Activated B cell treated with CpG ODN at 0.5 μM for 24 hours (primary cell): Measurements from ENCODE around the gene GATAD2A. TPM values are rescaled to one million over a fixed set of nuclear protein-coding genes. Genes with fewer than 3 reads are reported as not detected.

ENCODE experiments used
- ATAC-seq: fragments of 200-7000 bp; cut with Tn5 transposase; one replicate; pipeline ENCODE4 v1.10.0; 2021; ENCODE audit warnings: low read depth, mild to moderate bottlenecking, moderate library complexity
- CTCF ChIA-PET: fragments of 350-600 bp; sonication (Branson Sonifier 250); formaldehyde crosslinking; loops from one replicate; lab custom pipeline; 2021; ENCODE audit warnings: antibody characterized with exemption; lab: Charles Lee
- POLR2A ChIA-PET: fragments of 350-600 bp; sonication (Branson Sonifier 250); formaldehyde crosslinking; loops from one replicate; lab custom pipeline; 2021; ENCODE audit warnings: antibody characterized with exemption; lab: Charles Lee
- DNase-seq: peaks from one replicate; pipeline ENCODE4 v3.0.0; 2022
- H3K27ac Mint-ChIP-seq: one replicate; pipeline ENCODE4 v1.8.0; 2020; ENCODE audit warnings: mixed read lengths
- H3K27me3 Mint-ChIP-seq: one replicate; pipeline ENCODE4 v1.8.0; 2021; ENCODE audit warnings: mixed read lengths
- H3K36me3 Mint-ChIP-seq: one replicate; pipeline ENCODE4 v1.8.0; 2021; ENCODE audit warnings: low read depth, mixed read lengths
- H3K4me1 Mint-ChIP-seq: one replicate; pipeline ENCODE4 v1.8.0; 2021; ENCODE audit warnings: mixed read lengths
- H3K4me3 Mint-ChIP-seq: one replicate; pipeline ENCODE4 v1.8.0; 2020; ENCODE audit warnings: mild to moderate bottlenecking, mixed read lengths
- H3K9me3 Mint-ChIP-seq: one replicate; pipeline ENCODE4 v1.8.0; 2020; ENCODE audit warnings: mixed read lengths
- CTCF ChIP-seq: fragments of 200-600 bp; IDR thresholded peaks from one replicate; pipeline ENCODE4 v1.8.0; 2022; ENCODE audit warnings: antibody characterized with exemption, mild to moderate bottlenecking
- intact Hi-C: fragments of 100-400 bp; cut with micrococcal nuclease; formaldehyde crosslinking; loops from one replicate; pipeline ENCODE4 v1.15.1; 2024
- total RNA-seq: library from RNA; stranded (reverse); gene quantifications from 2 replicates; pipeline ENCODE4 v1.2.3, GENCODE V29; 2022

GATAD2A gene
- total RNA-seq, 1 donor from 2014 or later: 116 TPM

GRCh38 chr19:19539698-19540063 is 134.2 kb downstream of the GATAD2A start:
- DNase-seq: no peak
- peaks cover 20% of the 10 kb centered on the region for H3K27me3 Mint-ChIP-seq
- H3K9me3 Mint-ChIP-seq: no peaks in the 10 kb centered on the region

GRCh38 chr19:19540064-19540714 is 134.7 kb downstream of the GATAD2A start:
- ATAC-seq (peak; percentile 59), DNase-seq (peak; percentile 45)
- no peaks in the 10 kb centered on the region for H3K36me3 Mint-ChIP-seq
- POLR2A ChIA-PET: interaction anchor here (0.6 to 1.5 kb wide), 2 partner anchors 59 to 309 kb away, joined by 3 to 7 read pairs; no protein-coding TSS in a partner anchor
- H3K27me3 Mint-ChIP-seq: peaks cover 20% of the 10 kb centered on the region
- no peak overlapping the region for H3K27ac Mint-ChIP-seq
- H3K9me3 Mint-ChIP-seq: no peaks in the 10 kb centered on the region
- H3K4me3 Mint-ChIP-seq: peak overlapping the region; percentile 68
- TF ChIP-seq CTCF: no peak
- intact Hi-C loops: loop anchor here (5.0 kb wide), 1 partner anchor 57 kb away; no protein-coding TSS in a partner anchor
- peaks cover 28% of the 10 kb centered on the region for H3K4me1 Mint-ChIP-seq
- CTCF ChIA-PET: interaction anchor here (0.7 kb wide), 1 partner anchor 21 kb away, joined by 3 read pairs; no protein-coding TSS in a partner anchor

More at GRCh38 chr19:19539698-19540063, 134.2 kb downstream of the GATAD2A start:
- no peak overlapping the region for H3K27ac Mint-ChIP-seq
- no peak for TF ChIP-seq CTCF
- ChIA-PET CTCF (interaction anchor here (2.0 kb wide), 1 partner anchor 104 kb away, joined by 5 read pairs; the partner anchor contains the start of gene GMIP), POLR2A (interaction anchor here (0.7 to 1.5 kb wide), 2 partner anchors 59 to 62 kb away, joined by 4 to 7 read pairs; no protein-coding TSS in a partner anchor)
- ATAC-seq: no peak
- no peaks in the 10 kb centered on the region for H3K36me3 Mint-ChIP-seq
- no peak overlapping the region for H3K4me3 Mint-ChIP-seq
- H3K4me1 Mint-ChIP-seq: peaks cover 28% of the 10 kb centered on the region
- intact Hi-C loops: loop anchor here (5.0 kb wide), 1 partner anchor 58 kb away; no protein-coding TSS in a partner anchor

DNA sequence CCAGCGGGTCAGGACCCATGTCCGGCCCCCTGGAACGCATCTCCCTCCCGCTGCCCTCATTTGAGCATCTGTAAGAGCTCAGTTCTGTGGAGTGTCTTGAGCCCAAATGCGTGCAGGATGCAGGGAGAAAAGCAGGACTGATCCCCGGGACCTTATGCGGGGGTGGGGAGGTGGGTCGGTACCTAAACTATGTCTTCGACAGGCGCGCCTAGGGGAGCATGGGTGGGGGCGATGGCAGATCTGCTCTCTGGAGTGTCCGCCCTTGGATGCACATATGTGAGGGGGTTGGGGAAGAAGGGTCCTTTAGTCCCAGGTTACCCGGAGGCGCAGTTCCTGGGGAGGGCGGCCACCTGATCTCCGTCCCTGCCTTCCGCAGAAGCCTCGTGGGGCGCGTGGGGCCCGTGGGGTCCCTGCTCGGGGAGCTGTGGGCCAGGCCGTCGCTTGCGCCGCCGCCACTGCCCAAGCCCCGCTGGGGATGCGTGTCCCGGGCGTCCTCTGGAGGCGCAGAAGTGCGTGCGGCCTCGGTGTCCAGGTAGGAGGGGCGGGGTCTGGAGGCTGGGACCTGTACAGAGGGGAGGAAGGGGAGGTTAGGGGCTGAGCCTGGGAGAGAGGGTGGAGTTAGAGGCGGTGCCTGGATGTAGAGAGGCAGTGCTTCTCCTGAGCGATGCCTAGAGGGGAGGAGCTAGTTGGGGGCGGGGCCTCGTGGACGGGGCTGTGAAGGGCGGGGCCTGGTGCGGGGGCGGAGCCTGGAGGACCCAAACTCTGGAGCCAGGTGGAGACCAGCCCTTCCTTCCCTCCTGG is 135.4 kb downstream of the GATAD2A start:
- peaks cover 20% of the 10 kb centered on the region for H3K27me3 Mint-ChIP-seq
- CTCF ChIA-PET: interaction anchor here (0.7 kb wide), 1 partner anchor 20 kb away, joined by 3 read pairs; no protein-coding TSS in a partner anchor

DNA sequence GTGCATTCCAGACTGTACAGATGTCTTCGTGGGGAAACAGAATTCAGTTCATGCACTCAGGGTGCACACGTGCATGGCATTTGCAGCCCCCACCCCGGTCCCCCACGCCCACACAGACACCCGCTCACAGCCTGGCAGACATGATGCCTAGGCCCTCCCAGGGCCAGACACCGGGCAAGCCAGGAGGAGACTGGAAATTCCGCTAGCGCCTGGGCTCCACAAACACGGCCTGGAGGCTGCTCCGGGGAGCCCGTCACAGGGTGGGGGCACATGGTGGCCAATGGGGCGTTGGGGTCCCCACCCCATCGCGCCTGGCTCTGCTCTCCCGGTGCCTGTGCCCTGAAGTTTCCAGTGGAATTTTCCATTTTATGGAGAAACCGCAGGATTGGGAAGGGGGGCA is 136.1 kb downstream of the GATAD2A start:
- ChIA-PET POLR2A (interaction anchor here (0.6 to 1.0 kb wide), 2 partner anchors 16 to 84 kb away, joined by 3 to 4 read pairs; no protein-coding TSS in a partner anchor), CTCF (no interaction called here)
- Mint-ChIP-seq H3K27ac (no peak overlapping the region), H3K27me3 (peaks cover 20% of the 10 kb centered on the region), H3K4me3 (no peak overlapping the region), H3K4me1 (peaks cover 28% of the 10 kb centered on the region), H3K9me3 (no peaks in the 10 kb centered on the region), H3K36me3 (no peaks in the 10 kb centered on the region)
- intact Hi-C loops: loop anchor here (5.0 kb wide), 1 partner anchor 56 kb away; no protein-coding TSS in a partner anchor
- no peak for ATAC-seq
- no peak for TF ChIP-seq CTCF
- no peak for DNase-seq

More for the DNA sequence above, 135.4 kb downstream of the GATAD2A start:
- Mint-ChIP-seq H3K9me3 (no peaks in the 10 kb centered on the region), H3K36me3 (no peaks in the 10 kb centered on the region), H3K27ac (no peak overlapping the region), H3K4me1 (peaks cover 28% of the 10 kb centered on the region), H3K4me3 (peak overlapping the region; percentile 68)
- no peak for TF ChIP-seq CTCF
- ATAC-seq (peak; percentile 78), DNase-seq (peak; percentile 55)
- POLR2A ChIA-PET: interaction anchor here (0.6 to 1.5 kb wide), 4 partner anchors 17 to 308 kb away, joined by 3 to 7 read pairs (median 4); no protein-coding TSS in a partner anchor
- intact Hi-C loops: loop anchor here (5.0 kb wide), 1 partner anchor 56 kb away; no protein-coding TSS in a partner anchor
